ENCODE results near the gene PAPOLA. TPM values are rescaled to one million over a fixed set of nuclear protein-coding genes. Genes with fewer than 3 reads are reported as not detected.

PAPOLA gene
- total RNA-seq, 1 donor from 2014 or later, result 188 TPM

DNA sequence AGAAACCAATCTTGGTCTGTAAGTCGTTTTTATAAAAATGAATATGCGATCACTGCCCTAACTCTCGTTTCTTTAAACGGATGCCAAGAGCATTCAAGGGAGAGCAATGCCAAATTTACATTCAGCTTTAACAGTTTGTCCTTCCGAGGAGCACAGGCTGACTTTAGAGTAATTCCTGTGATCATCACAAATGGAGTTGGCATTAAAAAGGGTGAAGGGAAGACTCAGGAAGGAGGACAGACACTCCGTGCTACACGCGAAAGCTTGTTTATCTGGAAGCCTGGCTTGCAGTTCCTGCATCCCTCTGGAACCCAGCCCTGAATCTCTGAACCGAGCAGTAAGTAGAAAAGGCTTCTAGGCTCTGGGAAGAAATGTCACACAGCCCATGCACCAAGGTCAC, 78.4 kb downstream of the PAPOLA start:
- Histone ChIP-seq H3K9me3 (ENCODE audit: insufficient read depth, low read depth, low read length) (no peaks in the 10 kb centered on the region), H3K9ac (ENCODE audit: low read length) (no peak overlapping the region), H3K27ac (ENCODE audit: low read depth, low read length) (no peak overlapping the region), H3K27me3 (ENCODE audit: insufficient read depth, low read length) (peaks cover 12% of the 10 kb centered on the region), H3K36me3 (ENCODE audit: insufficient read depth, low read length) (no peaks in the 10 kb centered on the region), H2AFZ (ENCODE audit: low read depth, low read length) (no peak overlapping the region), H3K79me2 (ENCODE audit: insufficient read depth, low read length) (no peaks in the 10 kb centered on the region), H4K20me1 (ENCODE audit: insufficient read depth, low read length) (peaks cover 7% of the 10 kb centered on the region), H3K4me2 (ENCODE audit: low read length) (no peak overlapping the region), H3K4me3 (ENCODE audit: insufficient read depth, low read depth, low read length) (no peak overlapping the region), H3K4me1 (ENCODE audit: insufficient read depth, low read length) (no peaks in the 10 kb centered on the region)
- Mint-ChIP-seq H3K27me3 (ENCODE audit: low read depth, unreplicated experiment) (peaks cover 3% of the 10 kb centered on the region), H3K9me3 (ENCODE audit: unreplicated experiment) (no peaks in the 10 kb centered on the region), H3K36me3 (ENCODE audit: low read depth, unreplicated experiment) (no peaks in the 10 kb centered on the region), H3K4me3 (ENCODE audit: unreplicated experiment) (no peak overlapping the region), H3K4me1 (ENCODE audit: low read depth, unreplicated experiment) (no peaks in the 10 kb centered on the region), H3K27ac (ENCODE audit: unreplicated experiment) (no peak overlapping the region)
- DNase-seq (ENCODE audit: low read depth), result no peak
- no peak for TF ChIP-seq EZH2 (IDR thresholded peaks at IDR 0.05; ENCODE audit: insufficient read depth, low read length)
- TF ChIP-seq, protein P1, sequence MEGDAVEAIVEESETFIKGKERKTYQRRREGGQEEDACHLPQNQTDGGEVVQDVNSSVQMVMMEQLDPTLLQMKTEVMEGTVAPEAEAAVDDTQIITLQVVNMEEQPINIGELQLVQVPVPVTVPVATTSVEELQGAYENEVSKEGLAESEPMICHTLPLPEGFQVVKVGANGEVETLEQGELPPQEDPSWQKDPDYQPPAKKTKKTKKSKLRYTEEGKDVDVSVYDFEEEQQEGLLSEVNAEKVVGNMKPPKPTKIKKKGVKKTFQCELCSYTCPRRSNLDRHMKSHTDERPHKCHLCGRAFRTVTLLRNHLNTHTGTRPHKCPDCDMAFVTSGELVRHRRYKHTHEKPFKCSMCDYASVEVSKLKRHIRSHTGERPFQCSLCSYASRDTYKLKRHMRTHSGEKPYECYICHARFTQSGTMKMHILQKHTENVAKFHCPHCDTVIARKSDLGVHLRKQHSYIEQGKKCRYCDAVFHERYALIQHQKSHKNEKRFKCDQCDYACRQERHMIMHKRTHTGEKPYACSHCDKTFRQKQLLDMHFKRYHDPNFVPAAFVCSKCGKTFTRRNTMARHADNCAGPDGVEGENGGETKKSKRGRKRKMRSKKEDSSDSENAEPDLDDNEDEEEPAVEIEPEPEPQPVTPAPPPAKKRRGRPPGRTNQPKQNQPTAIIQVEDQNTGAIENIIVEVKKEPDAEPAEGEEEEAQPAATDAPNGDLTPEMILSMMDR (IDR thresholded peaks at IDR 0.05; ENCODE audit: insufficient read depth, low read depth, low read length), result no peak
- FAIRE-seq, result no peak

DNA sequence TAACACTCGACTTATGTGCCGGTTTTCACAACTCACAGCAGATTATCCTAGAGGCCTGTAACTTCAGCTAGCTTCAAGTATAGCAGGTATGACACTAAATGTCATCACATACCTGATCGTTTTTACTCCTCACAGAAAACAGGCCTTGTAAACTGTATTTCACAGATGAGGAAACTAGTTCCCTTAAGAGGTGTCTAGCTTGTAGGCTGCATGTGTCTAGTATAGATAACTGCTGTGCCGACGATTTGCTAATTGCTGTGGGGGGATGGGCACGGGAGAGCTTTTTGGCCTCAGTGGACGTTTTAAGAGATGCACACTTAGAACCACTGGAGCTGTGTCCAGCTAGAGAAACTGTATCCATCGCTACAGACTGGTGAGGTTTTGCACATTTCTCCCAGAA, 78.8 kb downstream of the PAPOLA start:
- no peak overlapping the region for H3K9ac ChIP-seq (ENCODE audit: low read length)
- Mint-ChIP-seq H3K4me1 (ENCODE audit: low read depth, unreplicated experiment) (no peaks in the 10 kb centered on the region), H3K4me3 (ENCODE audit: unreplicated experiment) (no peak overlapping the region), H3K9me3 (ENCODE audit: unreplicated experiment) (no peaks in the 10 kb centered on the region), H3K27me3 (ENCODE audit: low read depth, unreplicated experiment) (peaks cover 5% of the 10 kb centered on the region), H3K36me3 (ENCODE audit: low read depth, unreplicated experiment) (no peaks in the 10 kb centered on the region), H3K27ac (ENCODE audit: unreplicated experiment) (no peak overlapping the region)
- H3K27me3 ChIP-seq (ENCODE audit: insufficient read depth, low read length), result peaks cover 12% of the 10 kb centered on the region
- no peaks in the 10 kb centered on the region for H3K9me3 ChIP-seq (ENCODE audit: insufficient read depth, low read depth, low read length)
- FAIRE-seq (no peak), DNase-seq (ENCODE audit: low read depth) (no peak)
- no peaks in the 10 kb centered on the region for H3K79me2 ChIP-seq (ENCODE audit: insufficient read depth, low read length)
- H3K4me3 ChIP-seq (ENCODE audit: insufficient read depth, low read depth, low read length), result no peak overlapping the region
- no peak overlapping the region for H3K4me2 ChIP-seq (ENCODE audit: low read length)
- H2AFZ ChIP-seq (ENCODE audit: low read depth, low read length), result no peak overlapping the region
- H4K20me1 ChIP-seq (ENCODE audit: insufficient read depth, low read length), result peaks cover 7% of the 10 kb centered on the region
- no peak overlapping the region for H3K27ac ChIP-seq (ENCODE audit: low read depth, low read length)
- no peaks in the 10 kb centered on the region for H3K4me1 ChIP-seq (ENCODE audit: insufficient read depth, low read length)
- no peak for TF ChIP-seq EZH2 (IDR thresholded peaks at IDR 0.05; ENCODE audit: insufficient read depth, low read length)
- TF ChIP-seq, protein P1 (IDR thresholded peaks at IDR 0.05; ENCODE audit: insufficient read depth, low read depth, low read length), result no peak
- H3K36me3 ChIP-seq (ENCODE audit: insufficient read depth, low read length), result no peaks in the 10 kb centered on the region

DNA sequence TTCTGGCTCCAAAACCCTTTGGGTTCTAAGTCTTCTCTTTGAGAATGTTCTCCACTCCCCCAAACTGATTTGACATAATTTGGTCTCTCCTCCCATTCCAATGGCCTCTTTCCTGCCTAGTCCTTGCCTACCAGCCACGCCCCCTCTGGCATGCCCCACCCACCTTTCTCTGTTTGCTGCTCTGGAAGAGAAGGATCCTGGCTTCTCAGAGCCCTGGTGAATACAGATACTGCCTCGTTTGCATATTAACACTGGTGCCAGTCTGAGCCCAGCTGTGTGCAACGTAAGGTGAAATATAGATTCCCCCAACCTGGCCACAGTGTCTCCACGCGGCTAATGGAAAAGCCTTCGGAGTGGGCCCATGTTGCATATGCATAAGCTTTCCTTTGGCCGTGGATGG, 79.7 kb downstream of the PAPOLA start:
- no peak for FAIRE-seq

More for the DNA sequence above, 79.7 kb downstream of the PAPOLA start:
- Mint-ChIP-seq H3K27ac (ENCODE audit: unreplicated experiment) (no peak overlapping the region), H3K4me3 (ENCODE audit: unreplicated experiment) (no peak overlapping the region), H3K36me3 (ENCODE audit: low read depth, unreplicated experiment) (no peaks in the 10 kb centered on the region), H3K4me1 (ENCODE audit: low read depth, unreplicated experiment) (no peaks in the 10 kb centered on the region), H3K9me3 (ENCODE audit: unreplicated experiment) (no peaks in the 10 kb centered on the region), H3K27me3 (ENCODE audit: low read depth, unreplicated experiment) (peaks cover 8% of the 10 kb centered on the region)
- no peak overlapping the region for H3K27ac ChIP-seq (ENCODE audit: low read depth, low read length)
- no peaks in the 10 kb centered on the region for H3K36me3 ChIP-seq (ENCODE audit: insufficient read depth, low read length)
- H3K4me2 ChIP-seq (ENCODE audit: low read length), result no peak overlapping the region
- no peak overlapping the region for H3K9ac ChIP-seq (ENCODE audit: low read length)
- no peak for TF ChIP-seq EZH2 (IDR thresholded peaks at IDR 0.05; ENCODE audit: insufficient read depth, low read length)
- TF ChIP-seq, protein P1 (IDR thresholded peaks at IDR 0.05; ENCODE audit: insufficient read depth, low read depth, low read length), result no peak
- peaks cover 7% of the 10 kb centered on the region for H4K20me1 ChIP-seq (ENCODE audit: insufficient read depth, low read length)
- no peak overlapping the region for H2AFZ ChIP-seq (ENCODE audit: low read depth, low read length)
- H3K9me3 ChIP-seq (ENCODE audit: insufficient read depth, low read depth, low read length), result no peaks in the 10 kb centered on the region
- no peak for DNase-seq (ENCODE audit: low read depth)
- H3K79me2 ChIP-seq (ENCODE audit: insufficient read depth, low read length), result no peaks in the 10 kb centered on the region
- peaks cover 15% of the 10 kb centered on the region for H3K27me3 ChIP-seq (ENCODE audit: insufficient read depth, low read length)
- no peak overlapping the region for H3K4me3 ChIP-seq (ENCODE audit: insufficient read depth, low read depth, low read length)
- H3K4me1 ChIP-seq (ENCODE audit: insufficient read depth, low read length), result no peaks in the 10 kb centered on the region
